ENCODE data around the gene KLB.
"Not testable (repeated sequence)": the region's sequence is repeated elsewhere in the genome, so short reads cannot be mapped to it uniquely, and the experiment has no call there.

Gene KLB

GRCh38 chr4:39427520-39428114 is 20.9 kb downstream of the KLB start:
- DNase-seq, result no peak

DNA sequence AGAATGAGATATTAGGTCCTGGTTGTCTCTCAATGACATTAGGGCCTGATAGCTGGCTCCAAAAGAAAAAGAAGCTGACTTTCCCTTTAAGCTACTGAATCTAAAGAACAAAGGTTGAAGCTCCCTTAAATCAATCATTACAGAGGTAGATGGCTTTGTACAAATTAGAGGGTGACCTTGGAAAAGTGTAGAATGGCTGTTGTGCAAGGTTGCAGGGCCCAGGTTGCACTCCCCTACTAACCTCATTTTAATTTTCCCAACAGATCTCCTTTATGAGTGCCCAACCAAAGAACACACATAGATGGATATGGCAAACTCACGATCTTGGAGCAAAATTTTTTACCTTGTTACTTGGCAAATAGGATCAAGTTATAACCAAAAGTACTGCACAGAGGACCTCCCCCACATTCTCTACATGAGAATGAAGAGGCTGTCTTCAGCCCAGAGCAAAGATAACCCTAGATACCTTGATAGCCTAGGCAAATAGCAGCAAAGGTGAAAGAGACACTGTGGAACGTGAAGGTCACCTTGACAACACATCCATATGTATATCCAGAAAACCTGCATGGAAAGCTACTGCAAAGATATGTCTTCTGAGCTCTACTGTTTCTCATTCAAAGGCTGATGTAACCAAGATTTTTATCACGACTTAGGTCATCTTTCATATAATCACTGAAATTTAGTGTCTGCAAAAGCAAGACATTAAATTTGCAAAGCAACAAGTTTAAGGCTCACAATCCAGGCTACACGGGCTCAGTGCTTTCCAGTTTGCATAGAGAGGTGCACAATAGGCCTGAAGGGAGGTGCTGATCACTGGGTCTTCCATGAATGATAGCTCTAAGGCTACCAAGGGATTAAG is 23.0 kb downstream of the KLB start:
- DNase-seq, result no peak

- DNase-seq, result no peak
These were observed 27.3 kb downstream of the KLB start for GRCh38 chr4:39433878-39434492.

GRCh38 chr4:39435659-39436563 is 29.2 kb downstream of the KLB start:
- no peak for DNase-seq

DNA sequence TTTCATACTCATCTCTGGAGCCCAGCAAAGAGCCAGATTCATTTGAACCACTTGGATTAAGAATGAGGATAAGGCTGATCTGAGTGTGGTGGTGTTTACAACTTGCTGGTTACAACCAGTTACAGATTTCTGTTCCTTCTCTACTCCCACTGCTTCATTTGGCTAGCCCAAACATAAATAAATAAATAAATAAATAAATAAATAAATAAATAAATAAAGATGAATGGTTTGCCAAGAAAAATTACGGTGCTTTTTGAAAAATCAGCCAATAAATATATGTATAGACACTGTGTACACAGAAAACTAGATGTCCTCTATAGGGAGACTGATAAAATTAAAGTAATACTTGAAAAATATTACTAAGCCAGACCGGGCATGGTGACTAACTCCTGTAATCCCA is 34.9 kb downstream of the KLB start:
- no peak for DNase-seq

DNA sequence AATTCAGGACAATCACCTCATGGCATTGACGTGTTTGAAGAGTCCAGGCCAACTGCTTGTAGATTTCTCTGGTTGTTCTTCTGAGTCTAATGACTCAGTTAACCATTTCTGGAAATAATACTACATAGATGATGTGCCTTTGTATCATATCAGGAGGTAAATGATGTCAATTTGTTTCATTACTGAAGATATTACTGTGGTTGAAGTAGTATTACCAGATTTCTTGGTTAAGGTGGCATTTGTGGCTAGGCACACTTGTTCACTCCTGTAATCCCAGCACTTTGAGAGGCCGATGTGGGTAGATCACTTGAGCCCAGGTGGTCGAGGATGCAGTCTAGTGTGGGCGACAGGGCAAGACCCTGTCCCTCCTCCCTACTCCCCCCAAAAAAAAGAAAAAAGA is 36.3 kb downstream of the KLB start:
- DNase-seq, result no peak

GRCh38 chr4:39446483-39446841 is 39.7 kb downstream of the KLB start:
- no peak for DNase-seq

- DNase-seq, result peak; percentile 11
These were observed 40.3 kb downstream of the KLB start for GRCh38 chr4:39446842-39447573.

GRCh38 chr4:39450618-39451017 is 43.9 kb downstream of the KLB start:
- no peak for DNase-seq

DNA sequence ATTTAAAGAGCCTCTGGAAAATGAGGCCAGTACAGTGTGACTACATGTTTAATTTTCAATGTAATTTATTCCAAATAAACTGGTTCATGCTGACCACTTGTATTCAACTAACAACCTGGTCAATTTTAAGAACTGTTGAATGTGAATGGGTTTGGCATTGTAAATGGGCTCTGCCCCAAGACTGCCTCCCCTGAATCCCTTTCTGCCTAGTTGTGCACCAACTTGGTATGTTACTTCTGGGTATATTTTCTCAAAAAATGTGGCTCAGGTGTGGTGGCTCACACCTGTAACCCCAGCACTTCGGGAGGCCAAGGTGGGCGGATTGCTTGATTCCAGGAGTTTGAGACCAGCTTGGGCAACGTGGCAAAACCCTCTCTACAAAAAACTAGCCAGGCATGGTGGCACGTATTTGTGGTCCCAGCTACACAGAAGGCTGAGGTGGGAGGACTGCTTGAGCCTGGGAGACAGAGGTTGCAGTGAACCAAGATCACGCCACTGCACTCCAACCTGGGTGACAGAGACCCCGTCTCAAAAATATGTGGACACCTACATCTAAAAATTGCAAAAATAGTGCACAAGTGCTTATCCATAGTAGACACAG is 44.8 kb downstream of the KLB start:
- DNase-seq, result no peak

GRCh38 chr4:39452153-39452859 is 45.6 kb downstream of the KLB start:
- DNase-seq, result no peak

GRCh38 chr4:39452860-39453587 is 46.3 kb downstream of the KLB start:
- no peak for DNase-seq

- no peak for DNase-seq
These were observed 47.0 kb downstream of the KLB start for GRCh38 chr4:39453738-39454137.

DNA sequence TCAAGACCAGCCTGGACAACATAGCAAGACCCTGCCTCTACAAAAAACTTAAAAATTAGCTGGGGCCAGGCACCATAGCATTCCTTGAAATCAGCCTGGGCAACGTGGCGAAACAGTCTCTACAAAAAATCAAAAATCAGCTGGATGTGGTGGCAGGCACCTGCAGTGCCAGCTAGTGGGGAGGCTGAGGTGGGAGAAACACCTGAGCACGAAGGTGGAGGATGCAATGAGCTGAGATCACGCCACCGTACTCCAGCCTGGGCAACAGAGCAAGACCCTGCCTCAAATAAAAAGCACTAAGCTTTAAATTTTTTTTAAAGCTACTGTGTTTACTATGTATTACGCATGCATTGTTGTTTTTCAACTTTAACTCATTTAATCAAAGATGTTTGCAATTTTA is 48.8 kb downstream of the KLB start:
- no peak for DNase-seq

- DNase-seq, result no peak
These were observed 50.4 kb downstream of the KLB start for GRCh38 chr4:39456946-39457763.

DNA sequence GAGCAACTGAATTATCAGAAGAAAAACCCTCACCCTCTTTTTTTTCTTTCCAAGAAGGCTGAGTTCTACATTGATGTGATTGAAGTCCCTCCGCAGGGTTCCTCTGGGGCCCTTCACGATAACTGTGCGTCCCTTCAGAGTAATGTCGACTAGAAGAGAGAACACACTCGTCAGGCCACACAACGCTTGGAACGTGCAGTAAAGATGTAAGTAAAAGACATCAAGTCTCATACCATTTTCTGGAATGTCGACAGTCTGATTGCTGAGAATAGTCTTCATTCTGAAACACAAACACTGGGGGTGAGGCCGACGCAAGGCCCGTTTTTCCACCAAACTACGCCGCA is 51.4 kb downstream of the KLB start:
- not testable (repeated sequence) for DNase-seq

- DNase-seq, result peak; percentile 94
These were observed 52.0 kb downstream of the KLB start, which contains the start of the genes LIAS and RPL9 for GRCh38 chr4:39458505-39459300. LIAS (plus strand) TSS chr4:39459056; CDS start chr4:39459118, 62 bp downstream. RPL9 (minus strand) TSS chr4:39458922; CDS start chr4:39458439, 483 bp downstream.

- no peak for DNase-seq
These were observed 58.3 kb downstream of the KLB start for GRCh38 chr4:39464886-39465501.
